ENCODE results near the gene WDR7. TPM values are rescaled to one million over a fixed set of nuclear protein-coding genes. Genes with fewer than 3 reads are reported as not detected.

Gene WDR7
- total RNA-seq, 2 experiments from 2014 or later = 18.0 to 19.5 TPM

- Mint-ChIP-seq H3K4me3 (no peak overlapping the region), H3K9me3 (no peaks in the 10 kb centered on the region), H3K27me3 (no peaks in the 10 kb centered on the region), H3K36me3 (peaks cover 19% of the 10 kb centered on the region), H3K27ac (no peak overlapping the region), H3K4me1 (ENCODE audit: low read depth) (no peaks in the 10 kb centered on the region)
- intact Hi-C loops (cut with micrococcal nuclease) = no loop called here
- ChIA-PET POLR2A (no interaction called here), CTCF (no interaction called here)
- DNase-seq = no peak
Observed at GRCh38 chr18:56770873-56771272, 119.7 kb downstream of the WDR7 start.

GRCh38 chr18:56775701-56776100 lies 124.5 kb downstream of the WDR7 start:
- no peaks in the 10 kb centered on the region for H3K27me3 Mint-ChIP-seq
- no peaks in the 10 kb centered on the region for H3K9me3 Mint-ChIP-seq
- H3K36me3 Mint-ChIP-seq = peaks cover 8% of the 10 kb centered on the region
- ChIA-PET CTCF (no interaction called here), POLR2A (no interaction called here)
- no peaks in the 10 kb centered on the region for H3K4me1 Mint-ChIP-seq (ENCODE audit: low read depth)
- intact Hi-C loops (cut with micrococcal nuclease) = no loop called here
- H3K27ac Mint-ChIP-seq = no peak overlapping the region
- no peak overlapping the region for H3K4me3 Mint-ChIP-seq
- DNase-seq = no peak

- Mint-ChIP-seq H3K27ac (no peak overlapping the region), H3K27me3 (no peaks in the 10 kb centered on the region), H3K36me3 (peaks cover 14% of the 10 kb centered on the region), H3K4me1 (ENCODE audit: low read depth) (no peaks in the 10 kb centered on the region), H3K4me3 (no peak overlapping the region), H3K9me3 (no peaks in the 10 kb centered on the region)
- intact Hi-C loops (cut with micrococcal nuclease) = loop anchor here (10.0 kb wide), 1 partner anchor 657 kb away; no protein-coding TSS in a partner anchor
- ChIA-PET POLR2A (no interaction called here), CTCF (no interaction called here)
- no peak for DNase-seq
Observed at GRCh38 chr18:56787390-56787789, 136.2 kb downstream of the WDR7 start.

GRCh38 chr18:56789004-56789888 lies 138.1 kb downstream of the WDR7 start:
- H3K9me3 Mint-ChIP-seq = no peaks in the 10 kb centered on the region
- ChIA-PET POLR2A (no interaction called here), CTCF (interaction anchor here (0.7 to 1.4 kb wide), 9 partner anchors 10 to 772 kb away, joined by 3 to 6 read pairs (median 5); no protein-coding TSS in a partner anchor)
- intact Hi-C loops (cut with micrococcal nuclease) = loop anchor here (1.0 to 10.0 kb wide), 2 partner anchors 656 to 773 kb away; no protein-coding TSS in a partner anchor
- no peaks in the 10 kb centered on the region for H3K27me3 Mint-ChIP-seq
- no peaks in the 10 kb centered on the region for H3K4me1 Mint-ChIP-seq (ENCODE audit: low read depth)
- H3K27ac Mint-ChIP-seq = no peak overlapping the region
- H3K4me3 Mint-ChIP-seq = no peak overlapping the region
- DNase-seq = peak; percentile 49
- peaks cover 10% of the 10 kb centered on the region for H3K36me3 Mint-ChIP-seq

- intact Hi-C loops (cut with micrococcal nuclease) = loop anchor here (1.0 to 10.0 kb wide), 2 partner anchors 655 to 772 kb away; no protein-coding TSS in a partner anchor
Observed at GRCh38 chr18:56789889-56790180, 138.7 kb downstream of the WDR7 start.

GRCh38 chr18:56795381-56795780 lies 144.2 kb downstream of the WDR7 start:
- ChIA-PET CTCF (interaction anchor here (0.6 kb wide), 1 partner anchor 22 kb away, joined by 3 read pairs; no protein-coding TSS in a partner anchor), POLR2A (no interaction called here)
- H3K9me3 Mint-ChIP-seq = no peaks in the 10 kb centered on the region
- no peak overlapping the region for H3K4me3 Mint-ChIP-seq
- no peak overlapping the region for H3K27ac Mint-ChIP-seq
- no peaks in the 10 kb centered on the region for H3K27me3 Mint-ChIP-seq
- H3K4me1 Mint-ChIP-seq (ENCODE audit: low read depth) = peaks cover 4% of the 10 kb centered on the region
- peaks cover 5% of the 10 kb centered on the region for H3K36me3 Mint-ChIP-seq
- DNase-seq = no peak
- intact Hi-C loops (cut with micrococcal nuclease) = no loop called here

More at GRCh38 chr18:56789889-56790180, 138.7 kb downstream of the WDR7 start:
- Mint-ChIP-seq H3K27ac (no peak overlapping the region), H3K36me3 (peaks cover 9% of the 10 kb centered on the region), H3K9me3 (no peaks in the 10 kb centered on the region), H3K4me1 (ENCODE audit: low read depth) (no peaks in the 10 kb centered on the region), H3K27me3 (no peaks in the 10 kb centered on the region), H3K4me3 (no peak overlapping the region)
- CTCF ChIA-PET = interaction anchor here (0.7 to 1.4 kb wide), 10 partner anchors 9 to 772 kb away, joined by 3 to 6 read pairs (median 4); no protein-coding TSS in a partner anchor
- no peak for DNase-seq
- POLR2A ChIA-PET = no interaction called here

GRCh38 chr18:56799756-56800155 lies 148.6 kb downstream of the WDR7 start:
- no peak for DNase-seq
- H3K4me1 Mint-ChIP-seq (ENCODE audit: low read depth) = peaks cover 4% of the 10 kb centered on the region
- intact Hi-C loops (cut with micrococcal nuclease) = no loop called here
- POLR2A ChIA-PET = no interaction called here
- H3K9me3 Mint-ChIP-seq = no peaks in the 10 kb centered on the region
- H3K27me3 Mint-ChIP-seq = no peaks in the 10 kb centered on the region
- H3K27ac Mint-ChIP-seq = no peak overlapping the region
- CTCF ChIA-PET = no interaction called here
- H3K4me3 Mint-ChIP-seq = no peak overlapping the region
- peaks cover 15% of the 10 kb centered on the region for H3K36me3 Mint-ChIP-seq

- Mint-ChIP-seq H3K27ac (no peak overlapping the region), H3K4me1 (ENCODE audit: low read depth) (peaks cover 4% of the 10 kb centered on the region), H3K27me3 (no peaks in the 10 kb centered on the region), H3K9me3 (no peaks in the 10 kb centered on the region), H3K4me3 (no peak overlapping the region), H3K36me3 (peaks cover 17% of the 10 kb centered on the region)
- intact Hi-C loops (cut with micrococcal nuclease) = no loop called here
- no peak for DNase-seq
- CTCF ChIA-PET = no interaction called here
- POLR2A ChIA-PET = no interaction called here
Observed at GRCh38 chr18:56803051-56803450, 151.9 kb downstream of the WDR7 start.

- no peak overlapping the region for H3K4me3 Mint-ChIP-seq
- ChIA-PET POLR2A (no interaction called here), CTCF (no interaction called here)
- H3K27me3 Mint-ChIP-seq = no peaks in the 10 kb centered on the region
- no peak for DNase-seq
- H3K27ac Mint-ChIP-seq = no peak overlapping the region
- H3K36me3 Mint-ChIP-seq = peaks cover 17% of the 10 kb centered on the region
- peaks cover 4% of the 10 kb centered on the region for H3K4me1 Mint-ChIP-seq (ENCODE audit: low read depth)
- intact Hi-C loops (cut with micrococcal nuclease) = no loop called here
- no peaks in the 10 kb centered on the region for H3K9me3 Mint-ChIP-seq
Observed at GRCh38 chr18:56804395-56804794, 153.2 kb downstream of the WDR7 start.

- CTCF ChIA-PET = interaction anchor here (0.7 kb wide), 1 partner anchor 757 kb away, joined by 3 read pairs; no protein-coding TSS in a partner anchor
Observed at GRCh38 chr18:56807901-56808300, 156.7 kb downstream of the WDR7 start.

GRCh38 chr18:56812674-56813073 lies 161.5 kb downstream of the WDR7 start:
- POLR2A ChIA-PET = no interaction called here
- CTCF ChIA-PET = no interaction called here
- Mint-ChIP-seq H3K27ac (no peak overlapping the region), H3K27me3 (no peaks in the 10 kb centered on the region), H3K9me3 (no peaks in the 10 kb centered on the region), H3K36me3 (no peaks in the 10 kb centered on the region), H3K4me3 (no peak overlapping the region), H3K4me1 (ENCODE audit: low read depth) (no peaks in the 10 kb centered on the region)
- intact Hi-C loops (cut with micrococcal nuclease) = no loop called here
- DNase-seq = no peak

More at GRCh38 chr18:56807901-56808300, 156.7 kb downstream of the WDR7 start:
- POLR2A ChIA-PET = no interaction called here
- H3K9me3 Mint-ChIP-seq = no peaks in the 10 kb centered on the region
- no peak for DNase-seq
- no peak overlapping the region for H3K4me3 Mint-ChIP-seq
- no peaks in the 10 kb centered on the region for H3K27me3 Mint-ChIP-seq
- no peaks in the 10 kb centered on the region for H3K4me1 Mint-ChIP-seq (ENCODE audit: low read depth)
- intact Hi-C loops (cut with micrococcal nuclease) = no loop called here
- H3K36me3 Mint-ChIP-seq = peaks cover 10% of the 10 kb centered on the region
- H3K27ac Mint-ChIP-seq = no peak overlapping the region

GRCh38 chr18:56815926-56816325 lies 164.8 kb downstream of the WDR7 start:
- Mint-ChIP-seq H3K9me3 (no peaks in the 10 kb centered on the region), H3K27ac (no peak overlapping the region), H3K4me3 (no peak overlapping the region), H3K36me3 (peaks cover 3% of the 10 kb centered on the region), H3K27me3 (no peaks in the 10 kb centered on the region), H3K4me1 (ENCODE audit: low read depth) (no peaks in the 10 kb centered on the region)
- ChIA-PET POLR2A (no interaction called here), CTCF (no interaction called here)
- no peak for DNase-seq
- intact Hi-C loops (cut with micrococcal nuclease) = no loop called here

- ChIA-PET POLR2A (no interaction called here), CTCF (no interaction called here)
- Mint-ChIP-seq H3K27ac (no peak overlapping the region), H3K4me3 (no peak overlapping the region), H3K36me3 (peaks cover 15% of the 10 kb centered on the region), H3K4me1 (ENCODE audit: low read depth) (peaks cover 16% of the 10 kb centered on the region), H3K9me3 (no peaks in the 10 kb centered on the region), H3K27me3 (no peaks in the 10 kb centered on the region)
- intact Hi-C loops (cut with micrococcal nuclease) = no loop called here
- DNase-seq = no peak
Observed at GRCh38 chr18:56823986-56824565, 172.9 kb downstream of the WDR7 start.

Measured in activated CD4-positive, alpha-beta memory T cell treated with anti-CD3 and anti-CD28 coated beads for 36 hours (primary cell).